Measurements from ENCODE around the gene LSM4. TPM values are rescaled to one million over a fixed set of nuclear protein-coding genes. Genes with fewer than 3 reads are reported as not detected.

LSM4 gene
- total and polyA plus RNA-seq, 2 of the 4 experiments (the other 2 are of a cell fraction) = 44.8 to 118 TPM

DNA sequence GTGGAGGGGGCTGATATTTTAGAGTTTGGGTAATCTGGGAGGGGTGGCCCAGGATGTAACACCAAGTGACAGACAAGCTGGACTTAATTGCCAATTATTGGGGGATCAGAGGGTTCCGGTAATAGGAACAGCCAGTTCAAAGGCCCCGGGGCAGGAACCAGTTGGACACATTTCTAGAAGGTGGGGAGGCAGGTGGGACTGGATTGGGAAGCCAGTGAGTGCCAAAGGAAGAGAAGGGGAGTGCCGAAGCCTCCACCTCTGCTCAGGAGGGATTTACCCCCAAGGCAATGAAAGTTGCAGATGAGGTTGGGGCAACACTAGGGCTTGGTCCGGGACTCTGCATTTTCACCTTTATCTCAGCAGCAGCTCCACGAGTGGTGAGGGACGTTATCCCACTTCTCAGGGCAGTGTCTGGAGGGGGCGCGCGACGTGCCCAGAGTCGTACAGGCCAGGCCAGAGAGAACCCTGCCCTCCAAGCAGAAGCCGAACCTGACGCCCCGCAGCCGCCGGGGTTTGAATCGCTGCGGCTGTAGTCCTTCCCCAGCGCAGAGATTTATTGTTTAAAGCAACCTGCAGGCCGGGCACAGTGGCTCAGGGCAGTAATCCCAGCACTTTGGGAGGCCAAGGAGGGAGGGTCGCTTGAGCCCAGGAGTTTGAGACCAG is 35.8 kb downstream of the LSM4 start:
- no peaks in the 10 kb centered on the region for H3K27me3 ChIP-seq (ENCODE audit: control insufficient read depth, insufficient read depth, low read length)
- TF ChIP-seq MAZ (IDR thresholded peaks at IDR 0.05; ENCODE audit: borderline replicate concordance, low read depth, low read length) (no peak), MAFK (IDR thresholded peaks at IDR 0.05; ENCODE audit: low read depth, low read length) (no peak), RAD21 (IDR thresholded peaks at IDR 0.05; ENCODE audit: low read length) (no peak), MXI1 (IDR thresholded peaks at IDR 0.05; ENCODE audit: borderline replicate concordance, low read depth, low read length) (no peak), CHD1 (IDR thresholded peaks at IDR 0.05; ENCODE audit: low read depth, low read length) (no peak), POLR2A (IDR thresholded peaks at IDR 0.05; ENCODE audit: low read depth, low read length) (no peak)
- TF ChIP-seq, protein P1, sequence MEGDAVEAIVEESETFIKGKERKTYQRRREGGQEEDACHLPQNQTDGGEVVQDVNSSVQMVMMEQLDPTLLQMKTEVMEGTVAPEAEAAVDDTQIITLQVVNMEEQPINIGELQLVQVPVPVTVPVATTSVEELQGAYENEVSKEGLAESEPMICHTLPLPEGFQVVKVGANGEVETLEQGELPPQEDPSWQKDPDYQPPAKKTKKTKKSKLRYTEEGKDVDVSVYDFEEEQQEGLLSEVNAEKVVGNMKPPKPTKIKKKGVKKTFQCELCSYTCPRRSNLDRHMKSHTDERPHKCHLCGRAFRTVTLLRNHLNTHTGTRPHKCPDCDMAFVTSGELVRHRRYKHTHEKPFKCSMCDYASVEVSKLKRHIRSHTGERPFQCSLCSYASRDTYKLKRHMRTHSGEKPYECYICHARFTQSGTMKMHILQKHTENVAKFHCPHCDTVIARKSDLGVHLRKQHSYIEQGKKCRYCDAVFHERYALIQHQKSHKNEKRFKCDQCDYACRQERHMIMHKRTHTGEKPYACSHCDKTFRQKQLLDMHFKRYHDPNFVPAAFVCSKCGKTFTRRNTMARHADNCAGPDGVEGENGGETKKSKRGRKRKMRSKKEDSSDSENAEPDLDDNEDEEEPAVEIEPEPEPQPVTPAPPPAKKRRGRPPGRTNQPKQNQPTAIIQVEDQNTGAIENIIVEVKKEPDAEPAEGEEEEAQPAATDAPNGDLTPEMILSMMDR (conservative IDR thresholded peaks at IDR 0.05; ENCODE audit: low read depth, low read length) = no peak
- TF ChIP-seq, protein P2, sequence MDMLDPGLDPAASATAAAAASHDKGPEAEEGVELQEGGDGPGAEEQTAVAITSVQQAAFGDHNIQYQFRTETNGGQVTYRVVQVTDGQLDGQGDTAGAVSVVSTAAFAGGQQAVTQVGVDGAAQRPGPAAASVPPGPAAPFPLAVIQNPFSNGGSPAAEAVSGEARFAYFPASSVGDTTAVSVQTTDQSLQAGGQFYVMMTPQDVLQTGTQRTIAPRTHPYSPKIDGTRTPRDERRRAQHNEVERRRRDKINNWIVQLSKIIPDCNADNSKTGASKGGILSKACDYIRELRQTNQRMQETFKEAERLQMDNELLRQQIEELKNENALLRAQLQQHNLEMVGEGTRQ (IDR thresholded peaks at IDR 0.05; ENCODE audit: low read depth, low read length) = no peak
- H3K9ac ChIP-seq (ENCODE audit: low read depth, low read length) = no peak overlapping the region
- ATAC-seq (ENCODE audit: low read depth) (no peak), DNase-seq (no peak)
- no peak overlapping the region for H2AK9ac ChIP-seq (replicated peaks; ENCODE audit: low read depth, low read length, poor library complexity)
- H4K91ac ChIP-seq (ENCODE audit: insufficient read depth, low read depth, low read length) = no peak overlapping the region
- H2AK5ac ChIP-seq (ENCODE audit: low read depth, low read length) = no peak overlapping the region
- H3K4ac ChIP-seq (ENCODE audit: low read depth, low read length) = no peak overlapping the region
- no peaks in the 10 kb centered on the region for H4K20me1 ChIP-seq (ENCODE audit: insufficient read depth, low read length)
- H3K4me3 ChIP-seq (ENCODE audit: insufficient read depth, low read depth, low read length) = no peak overlapping the region
- CTCF ChIA-PET = no interaction called here
- no peak overlapping the region for H2BK120ac ChIP-seq (ENCODE audit: low read depth, low read length)
- no peaks in the 10 kb centered on the region for H3K9me3 ChIP-seq (ENCODE audit: control insufficient read depth, insufficient read depth, low read length)
- H3K27ac ChIP-seq (ENCODE audit: insufficient read depth, low read length) = no peak overlapping the region
- H3K79me1 ChIP-seq (ENCODE audit: low read depth in 1 of 2, low read length in 2 of 2) = peaks cover 0 to 16% of the 10 kb centered on the region in 2 experiments; a peak in 2 of 4 replicates
- no peak overlapping the region for H3K14ac ChIP-seq (replicated peaks; ENCODE audit: low read depth, low read length)
- peaks cover 4% of the 10 kb centered on the region; the same call in 1 of the 2 replicates for H3K9me1 ChIP-seq (ENCODE audit: insufficient read depth, low read length)
- H3K56ac ChIP-seq (ENCODE audit: extremely low read depth, insufficient read depth, low read length) = no peak overlapping the region
- H3K36me3 ChIP-seq (ENCODE audit: control insufficient read depth, insufficient read depth, low read length) = no peaks in the 10 kb centered on the region
- H4K5ac ChIP-seq (ENCODE audit: low read depth, low read length) = no peak overlapping the region
- WGBS, 2 experiments (ENCODE audit: extremely low coverage in 2 of 2, insufficient read length in 1 of 2) = 78% methylated on average over 8 of the region's 21 CpGs; no CpG with 5 or more reads in 1 of the 2 experiments
- no peak overlapping the region for H3K23ac ChIP-seq (ENCODE audit: low read depth, low read length)
- dilution Hi-C loops (cut with HindIII; ENCODE audit: low sequenced_read_pairs, unreplicated experiment) = no loop called here
- H3K4me2 ChIP-seq (ENCODE audit: low read depth, low read length) = no peak overlapping the region
- H4K8ac ChIP-seq (ENCODE audit: low read depth in 2 of 2, low read length in 2 of 2) = no peak overlapping the region
- no peak overlapping the region for H3K18ac ChIP-seq (ENCODE audit: low read depth, low read length)
- no peak overlapping the region for H2BK15ac ChIP-seq (ENCODE audit: low read depth, low read length)
- no peak overlapping the region for H2BK20ac ChIP-seq (ENCODE audit: low read depth, low read length)
- in situ Hi-C loops (cut with MboI; ENCODE audit: low sequenced_read_pairs) = no loop called here
- H2BK5ac ChIP-seq (ENCODE audit: low read depth, low read length, poor library complexity, severe bottlenecking) = no peak overlapping the region
- H2AFZ ChIP-seq (replicated peaks; ENCODE audit: low read length, poor library complexity) = no peak overlapping the region
- no TSS peak for BruUV-seq (replicated peaks)
- intact Hi-C loops (cut with micrococcal nuclease) = no loop called here
- H3K4me1 ChIP-seq (ENCODE audit: control insufficient read depth, insufficient read depth, low read length) = peaks cover 19% of the 10 kb centered on the region
- POLR2A ChIA-PET (ENCODE audit: unreplicated experiment) = no interaction called here

All from IMR-90 (cell line).